GM12873 (cell line): ENCODE measurements around the gene CYB5R4.
A peak's percentile ranks its signal among the peaks of the same experiment; 100 is the strongest.

ENCODE experiments used
- TF ChIP-seq, protein P1 (sequence below): IDR thresholded peaks from 2 replicates; pipeline ENCODE4 v1.5.1; 2012; ENCODE audit warnings: low read depth, mild to moderate bottlenecking, moderate library complexity, low read length, control low read depth; ENCODE audit not compliant: insufficient read depth; ENCODE audit errors: missing control alignments

The CYB5R4 gene, protein sequence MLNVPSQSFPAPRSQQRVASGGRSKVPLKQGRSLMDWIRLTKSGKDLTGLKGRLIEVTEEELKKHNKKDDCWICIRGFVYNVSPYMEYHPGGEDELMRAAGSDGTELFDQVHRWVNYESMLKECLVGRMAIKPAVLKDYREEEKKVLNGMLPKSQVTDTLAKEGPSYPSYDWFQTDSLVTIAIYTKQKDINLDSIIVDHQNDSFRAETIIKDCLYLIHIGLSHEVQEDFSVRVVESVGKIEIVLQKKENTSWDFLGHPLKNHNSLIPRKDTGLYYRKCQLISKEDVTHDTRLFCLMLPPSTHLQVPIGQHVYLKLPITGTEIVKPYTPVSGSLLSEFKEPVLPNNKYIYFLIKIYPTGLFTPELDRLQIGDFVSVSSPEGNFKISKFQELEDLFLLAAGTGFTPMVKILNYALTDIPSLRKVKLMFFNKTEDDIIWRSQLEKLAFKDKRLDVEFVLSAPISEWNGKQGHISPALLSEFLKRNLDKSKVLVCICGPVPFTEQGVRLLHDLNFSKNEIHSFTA

DNA sequence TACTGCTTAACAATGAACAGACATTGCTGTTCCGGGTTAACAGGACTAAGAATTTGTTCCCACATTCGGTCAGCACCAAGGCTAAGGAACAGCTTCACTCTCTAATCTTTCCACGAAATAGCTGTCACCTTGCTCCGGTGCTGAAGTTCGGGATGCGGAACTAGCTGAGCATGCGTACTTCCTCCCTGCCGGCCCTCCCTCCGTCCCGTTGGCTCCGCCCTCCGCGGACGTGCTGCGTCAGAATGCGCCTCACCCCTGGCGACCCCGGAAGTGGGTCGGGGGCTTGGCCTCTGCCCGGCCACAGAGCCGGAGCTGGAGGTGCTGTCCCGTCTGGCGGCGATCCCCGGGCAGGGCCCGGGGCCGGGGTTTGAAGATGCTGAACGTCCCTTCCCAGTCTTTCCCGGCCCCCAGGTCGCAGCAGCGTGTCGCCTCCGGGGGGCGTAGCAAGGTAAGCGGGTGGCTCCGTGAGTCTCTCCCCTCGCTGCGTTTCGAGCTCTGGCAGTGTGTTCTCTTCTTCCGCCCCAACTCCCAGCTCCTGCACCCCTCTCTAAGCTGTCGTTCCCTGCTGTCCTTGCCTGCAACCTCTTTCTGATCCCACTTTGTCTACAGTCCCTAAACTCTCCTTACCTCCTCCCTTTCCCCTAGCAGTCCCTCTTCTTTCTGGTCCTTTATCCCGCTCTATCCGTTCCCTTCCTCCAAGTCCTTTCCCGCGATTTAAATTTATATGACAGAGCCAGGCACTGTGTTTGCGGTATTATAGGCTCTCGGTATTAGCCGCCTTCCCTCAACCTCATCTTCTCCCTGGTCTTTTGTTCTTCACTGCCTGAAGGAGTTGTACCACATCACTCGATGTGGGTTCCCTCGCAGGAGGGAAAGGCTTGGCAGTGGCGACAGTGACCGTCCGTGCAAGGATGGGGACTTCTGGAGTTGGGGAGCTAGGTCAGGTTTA, at the start of gene CYB5R4:
Gene CYB5R4 (plus strand): TSS at position 280 of the 949 bp plus-strand sequence. CDS start 94 bp downstream, at position 374.
- TF ChIP-seq, protein P1, sequence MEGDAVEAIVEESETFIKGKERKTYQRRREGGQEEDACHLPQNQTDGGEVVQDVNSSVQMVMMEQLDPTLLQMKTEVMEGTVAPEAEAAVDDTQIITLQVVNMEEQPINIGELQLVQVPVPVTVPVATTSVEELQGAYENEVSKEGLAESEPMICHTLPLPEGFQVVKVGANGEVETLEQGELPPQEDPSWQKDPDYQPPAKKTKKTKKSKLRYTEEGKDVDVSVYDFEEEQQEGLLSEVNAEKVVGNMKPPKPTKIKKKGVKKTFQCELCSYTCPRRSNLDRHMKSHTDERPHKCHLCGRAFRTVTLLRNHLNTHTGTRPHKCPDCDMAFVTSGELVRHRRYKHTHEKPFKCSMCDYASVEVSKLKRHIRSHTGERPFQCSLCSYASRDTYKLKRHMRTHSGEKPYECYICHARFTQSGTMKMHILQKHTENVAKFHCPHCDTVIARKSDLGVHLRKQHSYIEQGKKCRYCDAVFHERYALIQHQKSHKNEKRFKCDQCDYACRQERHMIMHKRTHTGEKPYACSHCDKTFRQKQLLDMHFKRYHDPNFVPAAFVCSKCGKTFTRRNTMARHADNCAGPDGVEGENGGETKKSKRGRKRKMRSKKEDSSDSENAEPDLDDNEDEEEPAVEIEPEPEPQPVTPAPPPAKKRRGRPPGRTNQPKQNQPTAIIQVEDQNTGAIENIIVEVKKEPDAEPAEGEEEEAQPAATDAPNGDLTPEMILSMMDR, result peak; percentile 63

DNA sequence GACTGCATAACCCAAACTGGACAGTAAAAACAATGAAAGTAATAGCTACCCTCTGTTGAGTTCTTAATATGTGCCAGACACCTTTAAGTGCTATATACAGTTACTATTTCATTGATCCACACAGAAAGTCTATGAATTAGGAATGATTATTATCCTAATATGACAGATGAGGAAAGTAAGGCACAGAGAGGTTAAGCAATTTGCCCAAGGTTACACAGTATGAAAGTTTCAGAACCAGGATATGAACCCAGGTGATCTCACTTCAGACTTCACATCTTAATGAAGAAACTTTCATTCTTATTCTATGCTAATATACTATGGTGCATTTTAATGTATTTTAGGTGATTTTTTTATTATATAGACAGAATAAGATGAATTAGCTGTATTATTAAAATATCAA, 46.9 kb upstream of the CYB5R4 start:
- TF ChIP-seq, protein P1, result no peak

DNA sequence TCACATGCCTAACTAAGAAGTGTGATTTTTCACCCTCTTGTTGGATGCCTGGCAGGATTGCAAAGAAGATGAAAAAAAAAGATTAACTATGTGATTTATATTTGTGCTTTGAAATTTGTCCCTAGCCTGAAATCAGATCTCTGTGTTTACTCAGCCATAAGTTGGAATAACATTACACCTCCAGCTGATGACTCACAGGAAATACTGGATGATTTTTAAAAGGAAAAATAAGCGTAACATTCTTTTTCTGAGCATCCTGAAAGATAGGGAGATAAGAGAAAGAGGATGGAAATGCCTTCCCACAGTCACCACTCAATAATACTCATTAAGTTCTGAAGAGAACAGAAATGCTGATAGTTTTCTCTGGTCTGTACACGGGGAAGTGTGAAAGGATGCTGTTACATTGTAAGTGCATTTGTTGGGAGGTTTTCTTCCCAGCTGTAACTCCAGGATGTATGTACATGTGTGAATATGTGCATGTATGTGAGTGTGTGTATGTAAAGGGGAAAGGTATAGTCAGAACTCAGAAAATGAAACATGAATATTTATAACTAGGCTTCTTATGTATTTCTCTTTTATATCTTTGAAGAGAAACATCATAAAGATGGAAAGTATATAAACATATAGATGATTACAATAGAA, 43.7 kb upstream of the CYB5R4 start:
- TF ChIP-seq, protein P1, result no peak

DNA sequence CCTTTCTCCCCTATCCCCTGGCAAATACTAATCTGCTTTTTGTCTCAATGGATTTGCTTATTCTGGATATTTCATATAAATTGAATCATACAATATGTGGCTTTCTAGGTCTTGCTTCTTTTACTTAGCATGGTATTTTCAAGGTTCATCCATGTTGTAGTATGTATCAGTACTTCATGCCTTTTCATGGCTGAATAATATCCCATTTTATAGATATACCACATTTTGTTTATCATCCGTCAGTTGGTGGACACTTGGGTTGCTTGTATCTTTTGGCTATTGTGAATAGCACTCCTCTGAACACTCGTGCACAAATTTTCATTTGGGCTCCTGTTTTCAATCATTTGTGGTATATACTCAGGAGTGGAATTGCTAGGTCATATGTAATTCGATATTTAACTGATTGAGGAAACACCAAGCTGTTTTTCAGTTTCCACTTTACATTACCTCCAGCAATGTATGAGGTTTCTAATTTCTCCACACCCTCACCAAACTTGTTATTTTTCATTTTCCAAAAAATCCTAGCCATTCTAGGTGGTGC, 36.8 kb upstream of the CYB5R4 start:
- TF ChIP-seq, protein P1, result no peak

DNA sequence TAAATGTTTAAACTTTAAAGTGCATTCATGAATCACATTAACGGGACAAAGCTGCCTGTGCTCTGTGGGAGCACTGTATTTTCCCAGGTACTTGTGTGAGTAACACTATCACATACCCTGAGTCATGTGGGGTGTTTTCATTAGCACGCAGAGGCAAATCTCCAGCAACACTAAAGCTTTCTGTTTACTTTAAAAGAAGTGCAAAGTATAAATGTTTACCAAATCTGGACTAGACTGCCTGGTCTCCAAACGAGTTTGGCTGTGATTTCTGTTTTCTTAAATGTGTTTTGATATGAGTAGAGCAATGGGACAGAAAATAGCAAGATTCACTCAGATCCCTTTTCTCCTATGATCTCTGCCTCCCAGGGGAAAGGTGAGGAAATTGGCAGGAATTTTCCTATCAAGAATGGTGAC, 35.1 kb upstream of the CYB5R4 start:
- TF ChIP-seq, protein P1, result no peak

DNA sequence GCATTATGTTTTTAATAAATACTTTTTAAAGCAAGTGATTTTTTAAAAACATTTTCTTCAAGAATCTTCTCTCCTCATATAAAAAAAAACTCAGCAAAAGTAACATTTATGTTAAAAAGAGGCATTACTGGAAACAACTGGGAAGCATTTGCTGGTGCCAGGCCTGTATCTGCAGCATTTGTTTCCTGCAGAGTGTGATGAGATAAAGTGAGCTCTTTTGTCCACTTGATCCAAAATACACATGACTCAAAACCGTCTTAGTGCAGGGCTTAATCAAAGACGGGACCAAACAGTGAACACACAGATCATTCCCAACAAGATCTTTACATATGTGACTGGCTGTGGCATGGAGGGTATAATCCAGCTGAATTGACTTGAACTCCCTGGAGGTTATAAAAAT, 34.7 kb upstream of the CYB5R4 start:
- TF ChIP-seq, protein P1, result no peak
